Fibroblast of pulmonary artery (primary cell): ENCODE measurements around the gene FLNB.

Experiments used
- DNase-seq: peaks from one replicate; pipeline ENCODE4 v3.0.0-alpha.2; 2010; ENCODE audit warnings: low read depth
- H3K4me3 ChIP-seq: replicated peaks from 2 replicates; pipeline ENCODE4 v1.5.1; 2011; ENCODE audit warnings: low read depth, mild to moderate bottlenecking, control low read depth, low read length, moderate library complexity
- TF ChIP-seq, protein P1 (sequence below): IDR thresholded peaks from 2 replicates; pipeline ENCODE4 v1.5.1; 2011; ENCODE audit warnings: mild to moderate bottlenecking, control low read depth, low read length, inconsistent platforms; ENCODE audit errors: missing control alignments

FLNB gene

DNA sequence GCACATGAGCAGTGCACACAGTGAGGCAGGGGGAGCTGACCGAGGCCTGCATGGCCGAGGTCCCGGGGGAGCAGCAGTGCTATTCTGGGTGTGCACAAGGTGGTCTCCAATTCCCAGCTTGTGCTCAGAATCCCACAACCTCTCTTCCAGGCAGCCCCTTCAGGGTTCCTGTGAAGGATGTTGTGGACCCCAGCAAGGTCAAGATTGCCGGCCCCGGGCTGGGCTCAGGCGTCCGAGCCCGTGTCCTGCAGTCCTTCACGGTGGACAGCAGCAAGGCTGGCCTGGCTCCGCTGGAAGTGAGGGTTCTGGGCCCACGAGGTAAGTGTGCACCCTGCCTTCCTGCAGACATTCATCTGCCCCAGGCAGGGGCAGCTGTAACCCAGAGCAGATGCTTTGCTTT lies 122.4 kb downstream of the FLNB start:
- TF ChIP-seq, protein P1, sequence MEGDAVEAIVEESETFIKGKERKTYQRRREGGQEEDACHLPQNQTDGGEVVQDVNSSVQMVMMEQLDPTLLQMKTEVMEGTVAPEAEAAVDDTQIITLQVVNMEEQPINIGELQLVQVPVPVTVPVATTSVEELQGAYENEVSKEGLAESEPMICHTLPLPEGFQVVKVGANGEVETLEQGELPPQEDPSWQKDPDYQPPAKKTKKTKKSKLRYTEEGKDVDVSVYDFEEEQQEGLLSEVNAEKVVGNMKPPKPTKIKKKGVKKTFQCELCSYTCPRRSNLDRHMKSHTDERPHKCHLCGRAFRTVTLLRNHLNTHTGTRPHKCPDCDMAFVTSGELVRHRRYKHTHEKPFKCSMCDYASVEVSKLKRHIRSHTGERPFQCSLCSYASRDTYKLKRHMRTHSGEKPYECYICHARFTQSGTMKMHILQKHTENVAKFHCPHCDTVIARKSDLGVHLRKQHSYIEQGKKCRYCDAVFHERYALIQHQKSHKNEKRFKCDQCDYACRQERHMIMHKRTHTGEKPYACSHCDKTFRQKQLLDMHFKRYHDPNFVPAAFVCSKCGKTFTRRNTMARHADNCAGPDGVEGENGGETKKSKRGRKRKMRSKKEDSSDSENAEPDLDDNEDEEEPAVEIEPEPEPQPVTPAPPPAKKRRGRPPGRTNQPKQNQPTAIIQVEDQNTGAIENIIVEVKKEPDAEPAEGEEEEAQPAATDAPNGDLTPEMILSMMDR, result no peak
- DNase-seq, result no peak
- no peak overlapping the region for H3K4me3 ChIP-seq

DNA sequence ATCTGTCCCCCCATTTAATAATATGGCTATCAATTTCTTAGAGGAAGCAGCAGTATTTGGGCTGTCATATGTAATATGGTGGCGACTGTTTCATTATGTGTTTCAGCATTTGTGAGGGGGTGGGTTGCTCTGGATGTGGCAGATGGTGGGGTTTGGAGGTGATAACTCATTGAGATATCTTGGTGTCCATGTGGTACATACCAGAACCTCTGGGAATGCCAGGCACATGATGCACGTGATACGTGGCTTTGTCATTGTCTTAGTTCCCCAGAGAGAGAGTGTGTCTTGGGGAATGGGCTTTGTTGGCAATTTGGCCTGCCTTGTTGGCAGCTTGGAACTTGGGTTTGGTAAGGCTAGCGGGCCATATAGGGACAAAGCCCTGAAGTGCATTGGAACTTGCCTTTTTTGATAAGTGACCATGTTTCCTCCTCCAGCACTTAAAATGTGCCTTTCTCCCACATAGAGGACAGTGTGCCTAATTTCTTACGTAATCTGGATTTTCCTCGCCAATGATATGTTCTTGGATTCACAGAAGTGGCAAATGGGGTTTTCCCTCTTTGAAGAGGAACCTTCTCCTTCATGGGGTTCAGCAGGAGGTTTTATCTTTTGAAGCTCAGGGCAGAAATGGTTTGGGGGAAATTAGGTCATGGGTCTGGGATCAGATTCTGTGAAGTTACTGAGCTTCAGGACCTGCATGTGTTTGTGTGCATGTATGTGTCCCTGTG lies 123.0 kb downstream of the FLNB start:
- DNase-seq, result no peak
- TF ChIP-seq, protein P1, result no peak

DNA sequence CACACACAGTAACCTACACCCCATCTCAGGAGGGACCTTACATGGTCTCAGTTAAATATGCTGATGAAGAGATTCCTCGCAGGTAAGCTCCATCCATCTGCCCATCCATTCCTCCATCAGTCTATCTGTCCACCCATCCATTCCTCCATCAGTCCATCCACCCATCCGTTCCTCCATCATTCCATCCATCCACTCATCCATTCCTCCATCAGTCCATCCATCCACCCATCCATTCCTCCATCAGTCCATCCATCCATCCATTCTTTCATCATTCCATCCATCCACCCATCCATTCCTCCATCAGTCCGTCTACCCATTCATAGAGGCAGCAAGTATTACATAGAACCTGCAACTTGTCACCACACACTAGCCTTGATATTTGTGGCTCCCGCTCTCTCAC lies 124.6 kb downstream of the FLNB start:
- no peak overlapping the region for H3K4me3 ChIP-seq
- TF ChIP-seq, protein P1, result no peak
- DNase-seq, result no peak

More for the DNA sequence above, 123.0 kb downstream of the FLNB start:
- H3K4me3 ChIP-seq, result no peak overlapping the region

DNA sequence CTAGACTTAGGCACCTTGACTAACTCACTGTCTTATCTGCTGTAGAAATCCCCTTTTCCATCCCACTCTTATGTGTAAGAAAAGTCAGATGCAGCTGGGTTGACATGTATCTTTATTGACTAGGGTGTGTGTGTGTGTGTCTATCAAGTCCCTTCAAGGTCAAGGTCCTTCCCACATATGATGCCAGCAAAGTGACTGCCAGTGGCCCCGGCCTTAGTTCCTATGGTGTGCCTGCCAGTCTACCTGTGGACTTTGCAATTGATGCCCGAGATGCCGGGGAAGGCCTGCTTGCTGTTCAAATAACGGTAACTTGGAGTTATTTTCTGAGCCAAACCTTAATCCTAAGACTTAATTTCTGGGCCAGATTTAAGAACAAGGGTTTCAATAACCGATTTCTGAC lies 126.2 kb downstream of the FLNB start:
- TF ChIP-seq, protein P1, result no peak
- no peak for DNase-seq

DNA sequence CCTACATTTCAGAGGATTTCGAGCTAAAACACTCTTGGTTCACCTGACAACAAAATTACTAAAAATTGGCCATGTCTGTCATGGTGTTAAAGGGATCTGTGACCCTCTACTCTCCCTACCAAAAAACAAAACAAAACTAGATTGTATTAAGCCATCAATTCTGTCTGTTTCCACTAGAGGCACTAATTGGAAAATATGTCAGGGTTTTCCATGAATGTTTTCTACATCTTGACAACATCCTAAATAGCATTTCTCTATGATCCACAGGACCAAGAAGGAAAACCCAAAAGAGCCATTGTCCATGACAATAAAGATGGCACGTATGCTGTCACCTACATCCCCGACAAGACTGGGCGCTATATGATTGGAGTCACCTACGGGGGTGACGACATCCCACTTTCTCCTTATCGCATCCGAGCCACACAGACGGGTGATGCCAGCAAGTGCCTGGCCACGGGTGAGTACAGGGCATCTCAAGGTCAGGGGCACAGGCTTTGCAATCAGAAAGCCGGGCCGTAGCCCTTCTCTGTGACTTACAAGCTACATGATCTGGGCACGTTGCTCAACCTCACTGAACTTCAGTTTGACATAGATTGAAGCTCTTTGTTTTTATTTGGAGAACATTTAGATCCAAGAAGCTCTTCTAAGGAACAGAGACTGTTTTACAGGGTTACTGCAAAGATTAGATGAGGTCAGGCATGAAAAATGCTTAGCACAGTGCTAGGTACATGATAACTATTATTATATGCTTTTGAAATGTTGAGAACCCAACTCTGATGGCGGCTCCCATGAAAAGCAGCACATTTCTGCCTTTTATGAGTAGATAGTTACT lies 127.7 kb downstream of the FLNB start:
- peak; percentile 21 for DNase-seq
- H3K4me3 ChIP-seq, result no peak overlapping the region
- TF ChIP-seq, protein P1, result peak; percentile 49

More for the DNA sequence above, 126.2 kb downstream of the FLNB start:
- no peak overlapping the region for H3K4me3 ChIP-seq

DNA sequence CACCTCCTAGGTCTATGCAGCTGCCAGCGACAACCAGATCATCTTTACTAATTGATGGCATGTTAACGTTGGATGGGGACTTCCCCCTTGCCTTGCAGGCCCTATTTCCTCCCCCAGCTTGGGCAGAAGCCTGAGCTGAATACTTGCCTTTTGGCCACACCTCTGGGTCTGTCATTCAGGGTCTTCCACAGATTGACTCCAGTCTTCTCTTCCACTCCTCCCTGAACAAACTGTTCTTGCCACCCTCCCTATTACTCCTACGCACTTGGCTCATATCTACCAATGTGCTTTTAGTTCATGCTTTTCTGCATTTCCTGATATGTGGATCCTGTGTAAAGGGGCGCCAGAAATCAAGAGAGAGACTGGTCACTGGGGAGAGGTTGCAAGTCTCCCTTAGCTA lies 129.1 kb downstream of the FLNB start:
- TF ChIP-seq, protein P1, result no peak
- H3K4me3 ChIP-seq, result no peak overlapping the region
- no peak for DNase-seq
